ENCODE data around the gene SENP1. TPM values are rescaled to one million over a fixed set of nuclear protein-coding genes. Genes with fewer than 3 reads are reported as not detected.

Gene SENP1
- total and polyA plus RNA-seq, 2 of the 13 experiments (the other 11 are each of a cell fraction or from before 2014, with no cell fraction given), result 14.0 to 20.2 TPM

DNA sequence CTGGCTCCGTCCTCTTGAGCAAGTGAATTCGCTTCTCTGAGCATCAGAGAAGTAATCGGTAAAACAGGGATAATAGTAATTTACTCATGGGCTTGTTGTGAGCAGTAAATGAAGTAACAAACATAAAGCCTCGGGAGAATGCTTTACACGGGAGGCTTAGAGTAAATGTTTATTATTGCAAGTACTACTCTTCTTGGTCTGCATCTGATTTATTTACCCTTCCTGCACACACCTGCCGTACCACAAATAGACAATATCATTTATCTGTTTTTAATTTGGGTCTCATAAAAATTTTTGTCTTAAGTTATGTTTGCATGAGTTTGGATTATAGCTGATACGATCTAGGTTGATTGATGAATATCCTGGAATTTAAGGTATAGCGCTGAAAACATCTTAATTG is 93.8 kb downstream of the SENP1 start:
- intact Hi-C loops (cut with micrococcal nuclease; ENCODE audit: unreplicated experiment), result no loop called here

DNA sequence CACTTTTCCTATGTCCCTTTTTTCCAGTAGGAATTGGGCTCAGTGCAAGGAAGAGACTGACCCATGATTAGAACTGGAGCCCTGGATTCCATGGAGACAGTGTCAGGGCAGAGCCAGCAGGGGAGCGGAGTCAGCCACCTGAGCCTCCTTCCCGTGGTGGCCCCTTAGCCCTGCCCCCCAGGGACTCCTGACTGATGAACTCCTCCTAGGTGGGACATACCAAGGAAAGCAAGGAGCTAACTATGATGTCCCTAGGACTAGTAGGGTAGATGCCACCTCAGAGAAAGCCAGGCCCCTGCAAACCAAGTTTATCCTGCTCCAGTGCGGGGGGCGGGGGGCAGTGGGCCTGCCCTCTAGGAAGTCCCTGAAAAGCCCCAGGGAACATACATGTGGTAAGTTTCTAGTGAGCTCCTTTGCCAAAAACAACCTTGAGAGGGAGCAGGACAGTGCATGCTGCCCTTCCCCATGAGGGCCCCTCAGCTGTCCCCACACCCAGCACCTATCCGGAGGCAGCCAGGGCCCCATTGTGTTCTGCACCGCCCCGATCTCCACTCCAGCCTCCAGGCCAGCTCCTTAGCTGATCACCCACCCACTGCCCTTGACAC is 95.4 kb downstream of the SENP1 start:
- no peak overlapping the region for H2AFZ ChIP-seq (ENCODE audit: low read length)
- peaks cover 16% of the 10 kb centered on the region for H3K4me1 ChIP-seq (ENCODE audit: insufficient read depth, low read length)
- POLR2A ChIA-PET, result no interaction called here
- FAIRE-seq (no peak), ATAC-seq (no peak), DNase-seq (ENCODE audit: low spot score) (no peak)
- no peak overlapping the region for H3K27ac ChIP-seq (ENCODE audit: extremely low read length, insufficient read depth, low read length)
- H4K20me1 ChIP-seq (ENCODE audit: insufficient read depth, low read length), result no peaks in the 10 kb centered on the region
- CTCF ChIA-PET (ENCODE audit: low intra/inter-chr PET ratio, low total read pairs), result no interaction called here
- H3K9me3 ChIP-seq (ENCODE audit: low read length), result no peaks in the 10 kb centered on the region
- in situ Hi-C loops (cut with HindIII; ENCODE audit: extremely low pct_ligation_motif_present, low pct_unique_long_range_greater_than_20kb) (no loop called here), intact Hi-C loops (cut with micrococcal nuclease; ENCODE audit: unreplicated experiment) (no loop called here)
- H3K27me3 ChIP-seq (ENCODE audit: control insufficient read depth in 1 of 2, insufficient read depth in 2 of 2, low read length in 2 of 2), result peaks cover 2 to 9% of the 10 kb centered on the region in 2 experiments; a peak in 3 of 5 replicates
- H3K4me3 ChIP-seq (replicated peaks in 1 of 3; ENCODE audit: insufficient read depth in 1 of 3, low read depth in 2 of 3, low read length in 3 of 3), result no peak overlapping the region
- no peaks in the 10 kb centered on the region for H3K79me2 ChIP-seq (ENCODE audit: insufficient read depth, low read length)
- H3K36me3 ChIP-seq (replicated peaks in 1 of 2; ENCODE audit: control insufficient read depth in 1 of 2, insufficient read depth in 2 of 2, low read length in 2 of 2), result no peaks in the 10 kb centered on the region
- BruUV-seq (replicated peaks), result no TSS peak
- TF ChIP-seq BHLHE40 (IDR thresholded peaks at IDR 0.05; ENCODE audit: low read length), result no peak
- TF ChIP-seq ZNF577 (CRISPR knock-in tag; IDR thresholded peaks at IDR 0.05; ENCODE audit: borderline replicate concordance, low read depth), result no peak
- TF ChIP-seq ZNF841 (CRISPR knock-in tag; IDR thresholded peaks at IDR 0.05; ENCODE audit: borderline replicate concordance), result no peak
- TF ChIP-seq, protein P1, sequence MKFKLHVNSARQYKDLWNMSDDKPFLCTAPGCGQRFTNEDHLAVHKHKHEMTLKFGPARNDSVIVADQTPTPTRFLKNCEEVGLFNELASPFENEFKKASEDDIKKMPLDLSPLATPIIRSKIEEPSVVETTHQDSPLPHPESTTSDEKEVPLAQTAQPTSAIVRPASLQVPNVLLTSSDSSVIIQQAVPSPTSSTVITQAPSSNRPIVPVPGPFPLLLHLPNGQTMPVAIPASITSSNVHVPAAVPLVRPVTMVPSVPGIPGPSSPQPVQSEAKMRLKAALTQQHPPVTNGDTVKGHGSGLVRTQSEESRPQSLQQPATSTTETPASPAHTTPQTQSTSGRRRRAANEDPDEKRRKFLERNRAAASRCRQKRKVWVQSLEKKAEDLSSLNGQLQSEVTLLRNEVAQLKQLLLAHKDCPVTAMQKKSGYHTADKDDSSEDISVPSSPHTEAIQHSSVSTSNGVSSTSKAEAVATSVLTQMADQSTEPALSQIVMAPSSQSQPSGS (CRISPR knock-in tag; IDR thresholded peaks at IDR 0.05), result no peak
- no peak overlapping the region for H3K9ac ChIP-seq (ENCODE audit: insufficient read depth, low read depth, low read length)
- H3K4me2 ChIP-seq (ENCODE audit: low read depth, low read length), result no peak overlapping the region
- 50% methylated on average over 2 of the region's 7 CpGs for WGBS (ENCODE audit: low lambda C conversion rate)

More for the DNA sequence above, 93.8 kb downstream of the SENP1 start:
- no peak for DNase-seq (ENCODE audit: low spot score)
- Histone ChIP-seq H2AFZ (ENCODE audit: low read length) (no peak overlapping the region), H4K20me1 (ENCODE audit: insufficient read depth, low read length) (no peaks in the 10 kb centered on the region), H3K4me3 (replicated peaks in 1 of 3; ENCODE audit: insufficient read depth in 1 of 3, low read depth in 2 of 3, low read length in 3 of 3) (no peak overlapping the region), H3K27me3 (ENCODE audit: control insufficient read depth in 1 of 2, insufficient read depth in 2 of 2, low read length in 2 of 2) (no peaks in the 10 kb centered on the region; a peak in 1 of 5 replicates), H3K9me3 (ENCODE audit: low read length) (no peaks in the 10 kb centered on the region), H3K9ac (ENCODE audit: insufficient read depth, low read depth, low read length) (no peak overlapping the region), H3K4me2 (ENCODE audit: low read depth, low read length) (no peak overlapping the region), H3K79me2 (ENCODE audit: insufficient read depth, low read length) (no peaks in the 10 kb centered on the region), H3K4me1 (ENCODE audit: insufficient read depth, low read length) (peaks cover 22% of the 10 kb centered on the region), H3K27ac (ENCODE audit: extremely low read length, insufficient read depth, low read length) (no peak overlapping the region), H3K36me3 (replicated peaks in 1 of 2; ENCODE audit: control insufficient read depth in 1 of 2, insufficient read depth in 2 of 2, low read length in 2 of 2) (no peaks in the 10 kb centered on the region)
- POLR2A ChIA-PET, result no interaction called here
- TF ChIP-seq ZNF724P (CRISPR knock-in tag; IDR thresholded peaks at IDR 0.05; ENCODE audit: borderline replicate concordance) (no peak), ZFP36L1 (CRISPR knock-in tag; IDR thresholded peaks at IDR 0.05) (no peak), ZNF326 (CRISPR knock-in tag; IDR thresholded peaks at IDR 0.05; ENCODE audit: borderline replicate concordance) (no peak), CBX1 (IDR thresholded peaks at IDR 0.05; ENCODE audit: low read depth) (no peak)
- TF ChIP-seq, protein P2, sequence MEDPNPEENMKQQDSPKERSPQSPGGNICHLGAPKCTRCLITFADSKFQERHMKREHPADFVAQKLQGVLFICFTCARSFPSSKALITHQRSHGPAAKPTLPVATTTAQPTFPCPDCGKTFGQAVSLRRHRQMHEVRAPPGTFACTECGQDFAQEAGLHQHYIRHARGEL (CRISPR knock-in tag; IDR thresholded peaks at IDR 0.05), result no peak
- TF ChIP-seq, protein P3, sequence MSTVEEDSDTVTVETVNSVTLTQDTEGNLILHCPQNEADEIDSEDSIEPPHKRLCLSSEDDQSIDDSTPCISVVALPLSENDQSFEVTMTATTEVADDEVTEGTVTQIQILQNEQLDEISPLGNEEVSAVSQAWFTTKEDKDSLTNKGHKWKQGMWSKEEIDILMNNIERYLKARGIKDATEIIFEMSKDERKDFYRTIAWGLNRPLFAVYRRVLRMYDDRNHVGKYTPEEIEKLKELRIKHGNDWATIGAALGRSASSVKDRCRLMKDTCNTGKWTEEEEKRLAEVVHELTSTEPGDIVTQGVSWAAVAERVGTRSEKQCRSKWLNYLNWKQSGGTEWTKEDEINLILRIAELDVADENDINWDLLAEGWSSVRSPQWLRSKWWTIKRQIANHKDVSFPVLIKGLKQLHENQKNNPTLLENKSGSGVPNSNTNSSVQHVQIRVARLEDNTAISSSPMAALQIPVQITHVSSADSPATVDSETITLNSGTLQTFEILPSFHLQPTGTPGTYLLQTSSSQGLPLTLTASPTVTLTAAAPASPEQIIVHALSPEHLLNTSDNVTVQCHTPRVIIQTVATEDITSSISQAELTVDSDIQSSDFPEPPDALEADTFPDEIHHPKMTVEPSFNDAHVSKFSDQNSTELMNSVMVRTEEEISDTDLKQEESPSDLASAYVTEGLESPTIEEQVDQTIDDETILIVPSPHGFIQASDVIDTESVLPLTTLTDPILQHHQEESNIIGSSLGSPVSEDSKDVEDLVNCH (CRISPR knock-in tag; IDR thresholded peaks at IDR 0.05), result no peak
- no peak for FAIRE-seq
- 67% methylated on average over 8 of the region's 8 CpGs for WGBS (ENCODE audit: low lambda C conversion rate)
- no TSS peak for BruUV-seq (replicated peaks)
- CTCF ChIA-PET (ENCODE audit: low intra/inter-chr PET ratio, low total read pairs), result no interaction called here
- in situ Hi-C loops (cut with HindIII; ENCODE audit: extremely low pct_ligation_motif_present, low pct_unique_long_range_greater_than_20kb), result no loop called here
- no peak for ATAC-seq

All from HepG2 (cell line).